ENCODE data around the gene C1orf232.

The C1orf232 gene

GRCh38 chr1:26160527-26161414 is 8.0 kb downstream of the C1orf232 start:
- POLR2A ChIA-PET: no interaction called here
- DNase-seq (ENCODE audit: extremely low spot score): no peak
- no peak for TF ChIP-seq CTCF (IDR thresholded peaks at IDR 0.05; ENCODE audit: control extremely low read depth, extremely low read depth, low read depth, missing control alignments)

GRCh38 chr1:26159743-26160039 is 9.1 kb downstream of the C1orf232 start:
- ChIA-PET POLR2A (no interaction called here), CTCF (interaction anchor here (3.4 kb wide), 1 partner anchor 10 kb away, joined by 19 read pairs; the partner anchor contains the start of gene ZNF593)
- DNase-seq (ENCODE audit: extremely low spot score): no peak
- no peak for TF ChIP-seq CTCF (IDR thresholded peaks at IDR 0.05; ENCODE audit: control extremely low read depth, extremely low read depth, low read depth, missing control alignments)

More at GRCh38 chr1:26160527-26161414, 8.0 kb downstream of the C1orf232 start:
- CTCF ChIA-PET: interaction anchor here (1.2 to 1.5 kb wide), 2 partner anchors 16 to 49 kb away, joined by 4 read pairs; partner anchors contain the start of gene PDIK1L

- ChIA-PET CTCF (interaction anchor here (3.4 to 5.0 kb wide), 2 partner anchors 11 to 13 kb away, joined by 19 to 37 read pairs; partner anchors contain the start of gene ZNF593), POLR2A (no interaction called here)
- no peak for TF ChIP-seq CTCF (IDR thresholded peaks at IDR 0.05; ENCODE audit: control extremely low read depth, extremely low read depth, low read depth, missing control alignments)
- DNase-seq (ENCODE audit: extremely low spot score): no peak
These were observed 9.6 kb downstream of the C1orf232 start, which contains the start of gene FAM110D for GRCh38 chr1:26158908-26159742. Gene FAM110D (plus strand): TSS chr1:26159079. CDS start chr1:26161292, 2,213 bp downstream.

- no peak for DNase-seq (ENCODE audit: extremely low spot score)
- no peak for TF ChIP-seq CTCF (IDR thresholded peaks at IDR 0.05; ENCODE audit: control extremely low read depth, extremely low read depth, low read depth, missing control alignments)
- CTCF ChIA-PET: interaction anchor here (1.5 to 5.0 kb wide), 3 partner anchors 12 to 54 kb away, joined by 4 to 37 read pairs (median 19); partner anchors contain the start of gene ZNF593
- POLR2A ChIA-PET: no interaction called here
These were observed 10.4 kb downstream of the C1orf232 start for GRCh38 chr1:26158271-26158907.

GRCh38 chr1:26156285-26157038 is 12.3 kb downstream of the C1orf232 start:
- ChIA-PET POLR2A (no interaction called here), CTCF (interaction anchor here (1.2 to 5.0 kb wide), 8 partner anchors 11 to 77 kb away, joined by 3 to 37 read pairs (median 5); partner anchors contain the start of genes CEP85, PDIK1L and ZNF593)
- TF ChIP-seq CTCF (IDR thresholded peaks at IDR 0.05; ENCODE audit: control extremely low read depth, extremely low read depth, low read depth, missing control alignments): no peak
- DNase-seq (ENCODE audit: extremely low spot score): no peak
